ENCODE data around the gene MDK. TPM values are rescaled to one million over a fixed set of nuclear protein-coding genes. Genes with fewer than 3 reads are reported as not detected.
A peak's percentile ranks its signal among the peaks of the same experiment; 100 is the strongest.

The MDK gene
- total RNA-seq, 1 experiment from 2014 or later, result 699 TPM

DNA sequence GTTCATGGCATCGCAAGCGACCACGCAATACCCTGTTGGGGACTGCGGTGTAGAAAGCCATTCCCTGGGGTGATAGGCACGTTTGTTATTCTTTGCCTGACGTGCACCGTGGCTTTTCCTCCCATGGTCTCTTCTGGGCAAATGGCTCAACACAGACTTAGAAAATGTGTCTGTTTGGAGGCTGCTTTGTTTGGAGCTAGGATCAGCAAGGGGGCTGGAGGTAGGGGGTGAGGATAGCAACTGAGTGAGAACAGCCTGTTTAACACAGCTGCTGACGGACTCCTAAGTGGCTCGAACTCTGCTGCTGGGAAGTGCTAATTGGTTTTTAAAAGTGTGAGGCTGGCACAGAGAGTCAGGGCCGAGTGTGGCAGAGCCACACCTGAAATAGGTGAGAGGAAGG, 26.2 kb downstream of the MDK start:
- no peaks in the 10 kb centered on the region for H3K27me3 Mint-ChIP-seq (ENCODE audit: insufficient read depth, unreplicated experiment)
- Histone ChIP-seq H3K4me1 (no peaks in the 10 kb centered on the region), H3K27me3 (replicated peaks; ENCODE audit: control insufficient read depth, insufficient read depth, low read length) (no peaks in the 10 kb centered on the region), H3K36me3 (ENCODE audit: control insufficient read depth, insufficient read depth, low read length) (peaks cover 6% of the 10 kb centered on the region; the same call in 1 of the 2 replicates), H3K9me3 (no peaks in the 10 kb centered on the region), H3K4me3 (ENCODE audit: low read depth, low read length) (no peak overlapping the region)
- CTCF ChIA-PET, result interaction anchor here (1.5 kb wide), 1 partner anchor 19 kb away, joined by 4 read pairs; no protein-coding TSS in a partner anchor
- no TSS peak for BruUV-seq (replicated peaks)
- H3K4me3 Mint-ChIP-seq (ENCODE audit: unreplicated experiment), result no peak overlapping the region
- no peak for DNase-seq
- intact Hi-C loops (cut with micrococcal nuclease; ENCODE audit: unreplicated experiment), result no loop called here
- TF ChIP-seq, protein P1, sequence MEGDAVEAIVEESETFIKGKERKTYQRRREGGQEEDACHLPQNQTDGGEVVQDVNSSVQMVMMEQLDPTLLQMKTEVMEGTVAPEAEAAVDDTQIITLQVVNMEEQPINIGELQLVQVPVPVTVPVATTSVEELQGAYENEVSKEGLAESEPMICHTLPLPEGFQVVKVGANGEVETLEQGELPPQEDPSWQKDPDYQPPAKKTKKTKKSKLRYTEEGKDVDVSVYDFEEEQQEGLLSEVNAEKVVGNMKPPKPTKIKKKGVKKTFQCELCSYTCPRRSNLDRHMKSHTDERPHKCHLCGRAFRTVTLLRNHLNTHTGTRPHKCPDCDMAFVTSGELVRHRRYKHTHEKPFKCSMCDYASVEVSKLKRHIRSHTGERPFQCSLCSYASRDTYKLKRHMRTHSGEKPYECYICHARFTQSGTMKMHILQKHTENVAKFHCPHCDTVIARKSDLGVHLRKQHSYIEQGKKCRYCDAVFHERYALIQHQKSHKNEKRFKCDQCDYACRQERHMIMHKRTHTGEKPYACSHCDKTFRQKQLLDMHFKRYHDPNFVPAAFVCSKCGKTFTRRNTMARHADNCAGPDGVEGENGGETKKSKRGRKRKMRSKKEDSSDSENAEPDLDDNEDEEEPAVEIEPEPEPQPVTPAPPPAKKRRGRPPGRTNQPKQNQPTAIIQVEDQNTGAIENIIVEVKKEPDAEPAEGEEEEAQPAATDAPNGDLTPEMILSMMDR (IDR thresholded peaks at IDR 0.05; ENCODE audit: insufficient read depth in 1 of 2, low read depth in 1 of 2, low read length in 1 of 2, severe bottlenecking in 1 of 2, unreplicated experiment in 1 of 2), result no peak
- peaks cover 54% of the 10 kb centered on the region for H3K36me3 Mint-ChIP-seq (ENCODE audit: insufficient read depth, unreplicated experiment)
- H3K4me1 Mint-ChIP-seq (ENCODE audit: low read depth, unreplicated experiment), result no peaks in the 10 kb centered on the region
- H3K9me3 Mint-ChIP-seq (ENCODE audit: unreplicated experiment), result no peaks in the 10 kb centered on the region
- no peak overlapping the region for H3K27ac Mint-ChIP-seq (ENCODE audit: unreplicated experiment)
- POLR2A ChIA-PET, result interaction anchor here (0.5 to 0.6 kb wide), 2 partner anchors 27 to 69 kb away, joined by 3 to 4 read pairs; no protein-coding TSS in a partner anchor

DNA sequence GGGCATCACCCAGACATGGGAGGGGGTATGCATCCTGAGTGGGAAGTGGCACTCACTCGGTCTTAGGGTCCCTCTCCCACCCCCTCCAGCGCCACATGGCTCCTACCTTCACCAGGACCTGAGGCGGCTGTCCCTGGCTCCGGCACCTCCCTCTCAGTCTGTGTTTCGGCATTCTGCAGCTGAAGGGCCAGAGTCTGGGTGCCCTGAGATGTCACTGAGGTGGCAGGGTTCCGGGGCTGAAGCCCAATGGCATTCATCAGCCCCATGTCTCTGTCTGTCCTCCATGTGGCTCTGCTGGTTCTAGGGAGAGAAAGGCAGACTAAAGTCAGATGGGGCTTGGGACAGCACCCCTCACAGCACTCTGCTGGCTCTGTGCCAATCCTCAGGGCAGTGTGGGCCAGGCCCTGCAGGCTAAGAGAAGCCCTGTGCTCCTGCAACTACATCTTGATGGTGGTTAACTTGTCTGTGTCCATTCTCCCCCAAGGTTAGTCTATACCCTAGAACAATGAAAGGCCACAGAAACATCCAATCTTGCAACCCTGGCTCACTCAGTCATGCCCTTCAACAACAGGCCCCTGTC, 27.0 kb downstream of the MDK start:
- POLR2A ChIA-PET, result no interaction called here
- BruUV-seq (replicated peaks), result no TSS peak
- H3K4me3 Mint-ChIP-seq (ENCODE audit: unreplicated experiment), result no peak overlapping the region
- H3K9me3 Mint-ChIP-seq (ENCODE audit: unreplicated experiment), result no peaks in the 10 kb centered on the region
- Histone ChIP-seq H3K4me3 (ENCODE audit: low read depth, low read length) (no peak overlapping the region), H3K9me3 (no peaks in the 10 kb centered on the region), H3K36me3 (ENCODE audit: control insufficient read depth, insufficient read depth, low read length) (peaks cover 4% of the 10 kb centered on the region; the same call in 1 of the 2 replicates), H3K4me1 (no peaks in the 10 kb centered on the region), H3K27me3 (replicated peaks; ENCODE audit: control insufficient read depth, insufficient read depth, low read length) (no peaks in the 10 kb centered on the region)
- intact Hi-C loops (cut with micrococcal nuclease; ENCODE audit: unreplicated experiment), result no loop called here
- H3K27me3 Mint-ChIP-seq (ENCODE audit: insufficient read depth, unreplicated experiment), result no peaks in the 10 kb centered on the region
- no peak for DNase-seq
- TF ChIP-seq, protein P1 (IDR thresholded peaks at IDR 0.05; ENCODE audit: insufficient read depth in 1 of 2, low read depth in 1 of 2, low read length in 1 of 2, severe bottlenecking in 1 of 2, unreplicated experiment in 1 of 2), result no peak
- H3K4me1 Mint-ChIP-seq (ENCODE audit: low read depth, unreplicated experiment), result no peaks in the 10 kb centered on the region
- H3K36me3 Mint-ChIP-seq (ENCODE audit: insufficient read depth, unreplicated experiment), result peaks cover 52% of the 10 kb centered on the region
- CTCF ChIA-PET, result interaction anchor here (1.5 kb wide), 1 partner anchor 20 kb away, joined by 4 read pairs; no protein-coding TSS in a partner anchor
- H3K27ac Mint-ChIP-seq (ENCODE audit: unreplicated experiment), result no peak overlapping the region

DNA sequence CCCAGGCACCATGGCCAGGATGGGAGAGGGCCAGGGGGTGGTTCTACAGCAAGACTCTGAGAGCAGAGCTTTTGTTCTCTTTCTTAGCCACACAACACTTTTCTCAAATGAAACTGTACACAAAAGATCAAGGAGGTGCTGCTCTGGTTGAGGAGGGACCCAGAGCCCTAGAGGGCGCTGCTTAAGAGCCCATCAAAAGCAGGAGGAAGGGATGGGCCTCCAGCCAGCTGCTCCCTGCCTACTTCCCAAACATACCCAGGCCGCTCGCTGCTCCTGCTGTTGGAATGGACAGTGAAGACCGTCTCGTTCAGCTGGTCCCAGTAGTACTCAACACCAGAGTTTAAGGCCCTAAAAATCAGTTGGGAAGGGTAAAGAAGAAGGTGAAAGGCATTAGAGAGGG, 28.6 kb downstream of the MDK start:
- TF ChIP-seq, protein P1 (IDR thresholded peaks at IDR 0.05; ENCODE audit: insufficient read depth in 1 of 2, low read depth in 1 of 2, low read length in 1 of 2, severe bottlenecking in 1 of 2, unreplicated experiment in 1 of 2), result peak in 1 of 2 experiments; percentile 42
- ChIA-PET CTCF (interaction anchor here (0.5 to 1.7 kb wide), 2 partner anchors 18 to 106 kb away, joined by 3 to 5 read pairs; no protein-coding TSS in a partner anchor), POLR2A (no interaction called here)
- H3K27me3 Mint-ChIP-seq (ENCODE audit: insufficient read depth, unreplicated experiment), result no peaks in the 10 kb centered on the region
- Histone ChIP-seq H3K4me3 (ENCODE audit: low read depth, low read length) (no peak overlapping the region), H3K4me1 (0 out of 2 replicates have a peak, but pooled peaks cover 6% of the 10 kb centered on the region), H3K27me3 (replicated peaks; ENCODE audit: control insufficient read depth, insufficient read depth, low read length) (no peaks in the 10 kb centered on the region), H3K9me3 (no peaks in the 10 kb centered on the region), H3K36me3 (ENCODE audit: control insufficient read depth, insufficient read depth, low read length) (peaks cover 5% of the 10 kb centered on the region)
- no TSS peak for BruUV-seq (replicated peaks)
- no peak for DNase-seq
- no peaks in the 10 kb centered on the region for H3K9me3 Mint-ChIP-seq (ENCODE audit: unreplicated experiment)
- no peak overlapping the region for H3K27ac Mint-ChIP-seq (ENCODE audit: unreplicated experiment)
- H3K4me1 Mint-ChIP-seq (ENCODE audit: low read depth, unreplicated experiment), result no peaks in the 10 kb centered on the region
- no peak overlapping the region for H3K4me3 Mint-ChIP-seq (ENCODE audit: unreplicated experiment)
- peaks cover 51% of the 10 kb centered on the region for H3K36me3 Mint-ChIP-seq (ENCODE audit: insufficient read depth, unreplicated experiment)
- intact Hi-C loops (cut with micrococcal nuclease; ENCODE audit: unreplicated experiment), result no loop called here

Data from Caco-2 (cell line).